Mesenchymal stem cell (in vitro differentiated cells and primary cell): Measurements from ENCODE around the gene CACNA1C.

Experiments
- DNase-seq: peaks from one replicate; pipeline ENCODE4 v3.0.0-alpha.2; 2013
- H2AFZ ChIP-seq: one replicate; pipeline ENCODE4 v1.6.1; 2013; ENCODE audit warnings: low read depth, mild to moderate bottlenecking, control low read depth, inconsistent platforms, low read length, moderate library complexity
- H2AK5ac ChIP-seq: 2 replicates; pipeline ENCODE4 v1.6.1; 2013; ENCODE audit warnings: low read length, moderate library complexity, mild to moderate bottlenecking, inconsistent platforms; ENCODE audit not compliant: severe bottlenecking
- H2BK120ac ChIP-seq: one replicate; pipeline ENCODE4 v1.6.1; 2013; ENCODE audit warnings: low read depth, mild to moderate bottlenecking, inconsistent platforms, low read length, moderate library complexity
- H2BK12ac ChIP-seq, 2 experiments: one replicate each; pipeline ENCODE4 v1.6.1; 2013; ENCODE audit warnings: inconsistent platforms in 2 of 2, low read length in 2 of 2, mild to moderate bottlenecking in 2 of 2, moderate library complexity in 2 of 2, control low read depth in 1 of 2
- H2BK15ac ChIP-seq: one replicate; pipeline ENCODE4 v1.6.1; 2013; ENCODE audit warnings: mild to moderate bottlenecking, low read depth, inconsistent platforms; ENCODE audit not compliant: poor library complexity, severe bottlenecking
- H2BK5ac ChIP-seq: 2 replicates; pipeline ENCODE4 v1.6.1; 2013; ENCODE audit warnings: low read depth, mild to moderate bottlenecking, low read length, control low read depth, inconsistent platforms; ENCODE audit not compliant: poor library complexity, severe bottlenecking
- H3K14ac ChIP-seq, 2 experiments: one replicate each; pipeline ENCODE4 v1.6.1; 2013; ENCODE audit warnings: inconsistent platforms in 2 of 2, low read length in 2 of 2, control low read depth in 1 of 2, mild to moderate bottlenecking in 1 of 2, moderate library complexity in 1 of 2
- H3K18ac ChIP-seq, 2 experiments: one replicate each; pipeline ENCODE4 v1.6.1; 2013; ENCODE audit warnings: inconsistent platforms in 2 of 2, low read length in 2 of 2, control low read depth in 1 of 2, low read depth in 1 of 2, mild to moderate bottlenecking in 1 of 2
- H3K23ac ChIP-seq, 2 experiments: one replicate each; pipeline ENCODE4 v1.6.1; 2013; ENCODE audit warnings: inconsistent platforms in 2 of 2, low read length in 2 of 2, mild to moderate bottlenecking in 2 of 2, moderate library complexity in 2 of 2, control low read depth in 1 of 2
- H3K27ac ChIP-seq: 2 replicates; pipeline ENCODE4 v1.5.1; 2013; ENCODE audit warnings: mild to moderate bottlenecking, moderate library complexity, low read length, control low read depth, inconsistent platforms; ENCODE audit not compliant: poor library complexity, severe bottlenecking
- H3K27me3 ChIP-seq, 2 experiments: 2 replicates each; pipeline versions ENCODE4 v1.6.1 to v1.7.0; 2013; ENCODE audit warnings: low read length in 2 of 2, mild to moderate bottlenecking in 2 of 2, moderate library complexity in 2 of 2, control low read depth in 1 of 2, inconsistent platforms in 1 of 2; ENCODE audit not compliant: control insufficient read depth in 1 of 2, insufficient read depth in 1 of 2
- H3K36me3 ChIP-seq, 2 experiments: 2 replicates each; pipeline versions ENCODE4 v1.6.1 to v1.7.0; 2013; ENCODE audit warnings: low read length in 2 of 2, control low read depth in 1 of 2, inconsistent platforms in 1 of 2, low read depth in 1 of 2, mild to moderate bottlenecking in 1 of 2; ENCODE audit not compliant: insufficient read depth in 2 of 2, control insufficient read depth in 1 of 2
- H3K4ac ChIP-seq, 2 experiments: one replicate each; pipeline ENCODE4 v1.6.1; 2013; ENCODE audit warnings: inconsistent platforms in 2 of 2, low read length in 2 of 2, mild to moderate bottlenecking in 2 of 2, moderate library complexity in 2 of 2, control low read depth in 1 of 2, low read depth in 1 of 2
- H3K4me1 ChIP-seq: 2 replicates; pipeline ENCODE4 v1.6.1; 2013; ENCODE audit warnings: low read depth, low read length, control low read depth; ENCODE audit not compliant: control insufficient read depth, insufficient read depth
- H3K4me2 ChIP-seq: 2 replicates; pipeline ENCODE4 v1.6.1; 2013; ENCODE audit warnings: low read length, mild to moderate bottlenecking, inconsistent platforms; ENCODE audit not compliant: poor library complexity, severe bottlenecking
- H3K4me3 ChIP-seq, 2 experiments: 2 replicates each; pipeline versions ENCODE4 v1.5.1 to v1.7.0; 2013; ENCODE audit warnings: low read length in 2 of 2, mild to moderate bottlenecking in 2 of 2, control low read depth in 1 of 2, low read depth in 1 of 2; ENCODE audit not compliant: insufficient read depth in 1 of 2
- H3K79me1 ChIP-seq: replicated peaks from 2 replicates; pipeline ENCODE4 v1.6.1; 2013; ENCODE audit warnings: mild to moderate bottlenecking, control low read depth, low read length, inconsistent platforms; ENCODE audit not compliant: poor library complexity, severe bottlenecking
- H3K9ac ChIP-seq: 2 replicates; pipeline ENCODE4 v1.7.0; 2013; ENCODE audit warnings: mild to moderate bottlenecking, low read length, moderate library complexity
- H3K9me3 ChIP-seq: 2 replicates; pipeline ENCODE4 v1.7.0; 2013; ENCODE audit warnings: mild to moderate bottlenecking, low read length; ENCODE audit not compliant: control insufficient read depth
- H4K8ac ChIP-seq: one replicate; pipeline ENCODE4 v1.6.1; 2013; ENCODE audit warnings: inconsistent platforms, mild to moderate bottlenecking, low read length, moderate library complexity
- H4K91ac ChIP-seq: one replicate; pipeline ENCODE4 v1.6.1; 2013; ENCODE audit warnings: mild to moderate bottlenecking, low read length, inconsistent platforms
- WGBS: methylation state at CpG from one replicate; pipeline ENCODE4 v1.1.7; 2013; ENCODE audit warnings: mixed read lengths; 5-methylcytosine and 5-hydroxymethylcytosine counted together

CACNA1C gene

DNA sequence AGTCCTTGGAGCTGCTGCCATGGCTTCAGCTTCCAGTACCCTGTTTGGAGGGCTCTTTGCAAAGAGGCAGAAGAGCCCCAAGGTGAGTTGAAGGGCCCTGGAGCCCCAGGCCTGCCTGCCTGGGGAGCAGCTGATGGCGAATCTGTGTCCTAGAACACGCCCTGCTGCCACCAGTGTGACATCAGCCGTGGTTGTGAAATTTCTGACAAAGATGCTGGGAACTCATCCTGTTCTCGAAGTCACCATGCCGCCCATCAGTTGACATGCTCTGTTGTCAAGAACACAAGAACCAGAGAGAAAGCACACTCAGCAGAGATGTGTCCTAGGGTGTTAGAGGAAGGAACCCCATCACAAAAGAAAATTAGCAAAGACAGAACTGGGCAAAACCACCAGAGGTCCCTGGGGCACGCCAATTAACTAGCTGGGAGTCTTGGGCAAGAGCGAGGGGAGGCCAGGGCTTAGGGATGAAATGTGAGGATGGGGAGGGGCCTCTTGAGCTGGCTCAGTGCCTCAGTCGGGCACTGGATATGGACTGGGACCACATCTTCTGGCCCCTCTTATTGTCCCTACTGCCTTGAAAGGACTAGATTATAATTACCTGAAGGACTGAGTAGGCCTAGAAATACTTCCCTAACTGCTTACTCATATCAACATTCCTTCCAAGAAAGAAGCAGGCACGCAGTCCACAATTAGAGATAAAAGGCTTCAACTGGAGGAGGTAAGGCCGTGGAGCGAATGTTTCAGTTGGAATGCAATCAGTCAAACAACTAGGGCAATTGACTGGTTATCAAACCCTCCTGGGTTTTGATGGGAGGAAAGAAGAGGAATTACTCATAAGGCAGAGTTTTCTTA lies 163.1 kb downstream of the CACNA1C start:
- H3K4me3 ChIP-seq = no peak overlapping the region
- H3K9me3 ChIP-seq = no peaks in the 10 kb centered on the region
- peaks cover 14% of the 10 kb centered on the region for H3K4me1 ChIP-seq
- 79% methylated on average over 10 of the region's 11 CpGs for WGBS
- H3K4me2 ChIP-seq = no peak overlapping the region
- H3K27me3 ChIP-seq = peaks cover 0 to 4% of the 10 kb centered on the region in 2 experiments
- H3K14ac ChIP-seq = no peak overlapping the region
- DNase-seq = peak; percentile 22
- peak overlapping the region; percentile 5 to 72 for H3K18ac ChIP-seq
- H2BK15ac ChIP-seq = no peak overlapping the region
- no peaks in the 10 kb centered on the region for H3K79me1 ChIP-seq
- no peak overlapping the region for H4K91ac ChIP-seq
- H2BK12ac ChIP-seq = peak overlapping the region; percentile 68 to 87
- no peak overlapping the region for H3K23ac ChIP-seq
- H4K8ac ChIP-seq = no peak overlapping the region
- peak overlapping the region; percentile 11 for H2AK5ac ChIP-seq
- no peak overlapping the region for H2BK120ac ChIP-seq
- H3K27ac ChIP-seq = no peak overlapping the region
- H2BK5ac ChIP-seq = no peak overlapping the region
- H3K4ac ChIP-seq = peak overlapping the region in 1 of 2 experiments; percentile 28
- H3K9ac ChIP-seq = no peak overlapping the region
- peaks cover 2 to 12% of the 10 kb centered on the region in 2 experiments for H3K36me3 ChIP-seq
- H2AFZ ChIP-seq = no peak overlapping the region

DNA sequence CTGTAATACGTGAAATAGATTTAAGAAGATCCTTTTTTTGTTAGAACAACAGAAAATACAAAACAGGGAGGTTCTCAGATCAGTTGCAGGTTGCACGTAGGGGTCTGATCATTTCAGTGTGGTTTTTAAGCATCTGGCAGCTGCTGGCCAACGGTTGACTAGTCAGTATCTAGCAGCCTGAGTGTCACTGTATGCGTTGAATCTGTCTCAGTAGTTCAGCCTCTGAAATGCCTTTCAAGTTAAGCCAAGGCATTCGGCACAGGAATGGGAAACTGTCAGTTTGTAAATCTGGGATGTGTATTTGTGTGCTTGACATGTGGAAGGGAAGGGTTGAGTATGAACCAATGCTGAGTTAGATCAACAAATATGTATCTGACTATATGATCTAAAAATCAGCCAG lies 165.9 kb downstream of the CACNA1C start:
- no peak for DNase-seq
- H3K79me1 ChIP-seq = no peaks in the 10 kb centered on the region
- no peak overlapping the region for H2AK5ac ChIP-seq
- peaks cover 5% of the 10 kb centered on the region for H3K4me1 ChIP-seq
- H3K23ac ChIP-seq = no peak overlapping the region
- 81% methylated on average over 5 of the region's 5 CpGs for WGBS
- H2BK15ac ChIP-seq = no peak overlapping the region
- peaks cover 0 to 4% of the 10 kb centered on the region in 2 experiments for H3K27me3 ChIP-seq
- H3K9me3 ChIP-seq = no peaks in the 10 kb centered on the region
- H3K18ac ChIP-seq = no peak overlapping the region
- H4K91ac ChIP-seq = no peak overlapping the region
- no peak overlapping the region for H3K4me3 ChIP-seq
- H3K14ac ChIP-seq = no peak overlapping the region
- no peak overlapping the region for H3K4ac ChIP-seq
- H4K8ac ChIP-seq = no peak overlapping the region
- no peak overlapping the region for H2BK120ac ChIP-seq
- H3K36me3 ChIP-seq = peaks cover 2 to 12% of the 10 kb centered on the region in 2 experiments
- H2AFZ ChIP-seq = no peak overlapping the region
- H2BK5ac ChIP-seq = no peak overlapping the region
- H3K27ac ChIP-seq = no peak overlapping the region
- H3K4me2 ChIP-seq = no peak overlapping the region
- no peak overlapping the region for H2BK12ac ChIP-seq
- no peak overlapping the region for H3K9ac ChIP-seq

DNA sequence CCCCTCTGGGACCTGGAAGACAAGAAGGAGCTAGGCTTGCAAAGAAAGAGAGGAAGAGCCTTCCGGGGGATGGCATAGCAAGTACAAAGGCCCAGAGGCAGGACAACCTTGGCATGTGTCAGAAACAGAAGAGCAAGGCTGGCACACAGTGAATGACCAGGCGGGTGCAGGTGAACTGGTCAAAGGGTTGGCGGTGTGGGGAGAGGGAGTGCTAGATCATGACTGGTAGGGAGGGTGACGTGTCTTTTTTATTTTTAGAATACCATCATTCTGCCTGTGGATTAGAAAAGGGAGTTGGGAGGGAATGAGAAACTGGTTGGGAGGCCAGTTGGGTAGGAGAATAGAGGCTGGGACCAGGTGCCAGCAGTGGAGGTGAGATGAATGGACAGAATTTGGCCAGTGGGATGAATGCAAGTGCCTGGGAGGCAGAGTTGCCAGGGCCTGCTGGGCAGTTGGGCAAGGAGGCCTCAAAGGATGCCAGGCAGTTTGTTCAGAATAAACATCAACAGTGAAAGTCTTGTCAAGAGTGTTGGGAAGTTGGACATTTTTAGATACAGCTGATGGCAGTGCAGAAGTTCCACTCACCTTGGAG lies 168.3 kb downstream of the CACNA1C start:
- H3K36me3 ChIP-seq = peaks cover 0 to 6% of the 10 kb centered on the region in 2 experiments
- no peak overlapping the region for H2AFZ ChIP-seq
- no peak overlapping the region for H2BK120ac ChIP-seq
- no peak for DNase-seq
- H3K27ac ChIP-seq = no peak overlapping the region
- H3K79me1 ChIP-seq = no peaks in the 10 kb centered on the region
- H3K18ac ChIP-seq = no peak overlapping the region
- H3K4me3 ChIP-seq = no peak overlapping the region
- no peak overlapping the region for H3K23ac ChIP-seq
- no peak overlapping the region for H4K91ac ChIP-seq
- H3K9ac ChIP-seq = no peak overlapping the region
- peaks cover 0 to 4% of the 10 kb centered on the region in 2 experiments for H3K27me3 ChIP-seq
- H2BK15ac ChIP-seq = no peak overlapping the region
- H3K9me3 ChIP-seq = no peaks in the 10 kb centered on the region
- no peak overlapping the region for H2BK5ac ChIP-seq
- H2BK12ac ChIP-seq = no peak overlapping the region
- H3K4me2 ChIP-seq = no peak overlapping the region
- 93% methylated on average over 4 of the region's 4 CpGs for WGBS
- H2AK5ac ChIP-seq = no peak overlapping the region
- no peak overlapping the region for H4K8ac ChIP-seq
- H3K4me1 ChIP-seq = no peaks in the 10 kb centered on the region
- H3K4ac ChIP-seq = no peak overlapping the region
- H3K14ac ChIP-seq = peak overlapping the region in 1 of 2 experiments; percentile 83

DNA sequence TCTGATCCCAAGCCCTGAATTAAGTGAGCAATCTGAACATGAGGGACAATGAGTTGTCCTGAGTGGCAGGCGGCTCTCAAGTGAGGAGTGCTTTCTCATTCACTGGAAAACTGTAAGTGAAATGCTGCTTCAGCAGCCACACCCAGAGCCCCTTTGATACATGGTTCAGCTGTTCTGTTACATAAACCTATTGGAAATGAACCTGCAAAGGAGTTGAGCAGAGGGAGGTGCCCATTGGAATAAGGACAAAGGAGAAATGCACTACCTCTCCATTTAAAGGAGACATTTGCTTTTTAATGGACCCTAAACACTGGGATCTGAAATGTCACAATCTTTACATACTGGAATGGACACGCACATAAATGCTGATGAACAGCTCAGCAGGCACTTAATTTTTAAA lies 169.9 kb downstream of the CACNA1C start:
- no peak overlapping the region for H2BK120ac ChIP-seq
- no peak overlapping the region for H3K4ac ChIP-seq
- no peak overlapping the region for H2AK5ac ChIP-seq
- H4K8ac ChIP-seq = no peak overlapping the region
- H2BK12ac ChIP-seq = peak overlapping the region in 1 of 2 experiments; percentile 68
- H2AFZ ChIP-seq = no peak overlapping the region
- H3K9ac ChIP-seq = no peak overlapping the region
- no peak overlapping the region for H2BK15ac ChIP-seq
- peaks cover 0 to 4% of the 10 kb centered on the region in 2 experiments for H3K27me3 ChIP-seq
- no peak overlapping the region for H3K4me3 ChIP-seq
- no peak overlapping the region for H3K27ac ChIP-seq
- WGBS = 94% methylated on average over 2 of the region's 2 CpGs
- no peaks in the 10 kb centered on the region for H3K79me1 ChIP-seq
- H3K36me3 ChIP-seq = peaks cover 0 to 3% of the 10 kb centered on the region in 2 experiments
- no peak overlapping the region for H2BK5ac ChIP-seq
- H3K14ac ChIP-seq = no peak overlapping the region
- no peak for DNase-seq
- no peak overlapping the region for H3K18ac ChIP-seq
- no peaks in the 10 kb centered on the region for H3K9me3 ChIP-seq
- H3K4me2 ChIP-seq = no peak overlapping the region
- no peaks in the 10 kb centered on the region for H3K4me1 ChIP-seq
- no peak overlapping the region for H3K23ac ChIP-seq
- H4K91ac ChIP-seq = no peak overlapping the region
